ENCODE results near the gene CLTC. TPM values are rescaled to one million over a fixed set of nuclear protein-coding genes. Genes with fewer than 3 reads are reported as not detected.
A peak's percentile ranks its signal among the peaks of the same experiment; 100 is the strongest.

The CLTC gene
- total and polyA plus RNA-seq, 2 experiments from 2014 or later, result 98.5 to 342 TPM

GRCh38 chr17:59638553-59638952 is 18.9 kb downstream of the CLTC start:
- Histone ChIP-seq H3K79me2 (peaks cover 100% of the 10 kb centered on the region), H3K4me2 (no peak overlapping the region), H3K27me3 (no peaks in the 10 kb centered on the region), H3K36me3 (replicated peaks; ENCODE audit: insufficient read depth, low read depth) (no peaks in the 10 kb centered on the region), H3K4me3 (no peak overlapping the region), H3K9me3 (ENCODE audit: low read depth) (no peaks in the 10 kb centered on the region), H3K4me1 (ENCODE audit: insufficient read depth) (peaks cover 35% of the 10 kb centered on the region), H4K20me1 (ENCODE audit: insufficient read depth, poor library complexity, severe bottlenecking) (peaks cover 99% of the 10 kb centered on the region), H3K9me2 (replicated peaks; ENCODE audit: insufficient read depth) (no peaks in the 10 kb centered on the region), H2AFZ (no peak overlapping the region), H3K27ac (no peak overlapping the region)
- no peak for DNase-seq (ENCODE audit: low spot score)
- TF ChIP-seq CTCF (IDR thresholded peaks at IDR 0.05; ENCODE audit: poor library complexity) (no peak), EZH2phosphoT487 (IDR thresholded peaks at IDR 0.05; ENCODE audit: low read depth, severe bottlenecking, unreplicated experiment) (no peak), EZH2 (IDR thresholded peaks at IDR 0.05; ENCODE audit: borderline replicate concordance) (no peak)
- WGBS (ENCODE audit: low lambda C conversion rate, missing lambda C conversion rate), result 85% methylated on average over 10 of the region's 10 CpGs

GRCh38 chr17:59641799-59642484 is 22.2 kb downstream of the CLTC start:
- no peaks in the 10 kb centered on the region for H3K9me2 ChIP-seq (replicated peaks; ENCODE audit: insufficient read depth)
- TF ChIP-seq EZH2 (IDR thresholded peaks at IDR 0.05; ENCODE audit: borderline replicate concordance) (no peak), EZH2phosphoT487 (IDR thresholded peaks at IDR 0.05; ENCODE audit: low read depth, severe bottlenecking, unreplicated experiment) (no peak), CTCF (IDR thresholded peaks at IDR 0.05; ENCODE audit: poor library complexity) (no peak)
- no peak overlapping the region for H2AFZ ChIP-seq
- H3K27ac ChIP-seq, result peak overlapping the region; percentile 30
- H4K20me1 ChIP-seq (ENCODE audit: insufficient read depth, poor library complexity, severe bottlenecking), result peaks cover 84% of the 10 kb centered on the region
- H3K79me2 ChIP-seq, result peaks cover 100% of the 10 kb centered on the region
- H3K36me3 ChIP-seq (replicated peaks; ENCODE audit: insufficient read depth, low read depth), result no peaks in the 10 kb centered on the region
- H3K9me3 ChIP-seq (ENCODE audit: low read depth), result no peaks in the 10 kb centered on the region
- WGBS (ENCODE audit: low lambda C conversion rate, missing lambda C conversion rate), result 58% methylated on average over 2 of the region's 2 CpGs
- peaks cover 24% of the 10 kb centered on the region for H3K4me1 ChIP-seq (ENCODE audit: insufficient read depth)
- H3K4me2 ChIP-seq, result peak overlapping the region; percentile 41
- H3K27me3 ChIP-seq, result no peaks in the 10 kb centered on the region
- no peak overlapping the region for H3K4me3 ChIP-seq
- DNase-seq (ENCODE audit: low spot score), result no peak

GRCh38 chr17:59642565-59642964 is 22.9 kb downstream of the CLTC start:
- Histone ChIP-seq H2AFZ (no peak overlapping the region), H3K27ac (peak overlapping the region; percentile 30), H3K9me2 (replicated peaks; ENCODE audit: insufficient read depth) (no peaks in the 10 kb centered on the region), H4K20me1 (ENCODE audit: insufficient read depth, poor library complexity, severe bottlenecking) (peaks cover 85% of the 10 kb centered on the region), H3K4me2 (peak overlapping the region; percentile 41), H3K79me2 (peaks cover 100% of the 10 kb centered on the region), H3K27me3 (no peaks in the 10 kb centered on the region), H3K4me3 (no peak overlapping the region), H3K9me3 (ENCODE audit: low read depth) (no peaks in the 10 kb centered on the region), H3K4me1 (ENCODE audit: insufficient read depth) (peaks cover 24% of the 10 kb centered on the region), H3K36me3 (replicated peaks; ENCODE audit: insufficient read depth, low read depth) (peaks cover 3% of the 10 kb centered on the region)
- TF ChIP-seq EZH2 (IDR thresholded peaks at IDR 0.05; ENCODE audit: borderline replicate concordance) (no peak), CTCF (IDR thresholded peaks at IDR 0.05; ENCODE audit: poor library complexity) (no peak), EZH2phosphoT487 (IDR thresholded peaks at IDR 0.05; ENCODE audit: low read depth, severe bottlenecking, unreplicated experiment) (no peak)
- DNase-seq (ENCODE audit: low spot score), result no peak
- WGBS (ENCODE audit: low lambda C conversion rate, missing lambda C conversion rate), result 57% methylated on average over 1 of the region's 1 CpG

Measured in hepatocyte (in vitro differentiated cells).